ENCODE data around the gene CSNK2B. TPM values are rescaled to one million over a fixed set of nuclear protein-coding genes. Genes with fewer than 3 reads are reported as not detected.

Gene CSNK2B
- total and polyA plus RNA-seq, 9 of the 15 experiments (the other 6 are each of a cell fraction or from before 2014, with no cell fraction given) = 120 to 1,126 (median 529) TPM

- BruUV-seq (replicated peaks) = no TSS peak
- no peak for FAIRE-seq
- TF ChIP-seq THAP12 (CRISPR knock-in tag; IDR thresholded peaks at IDR 0.05) = no peak
- 0 out of 2 replicates have a peak, but pooled peaks have one; percentile 36 for TF ChIP-seq RBFOX2 (IDR thresholded peaks at IDR 0.05; ENCODE audit: low read depth, low read length)
- no peak for TF ChIP-seq ZNF140 (CRISPR knock-in tag; IDR thresholded peaks at IDR 0.05)
- TF ChIP-seq CBFB (CRISPR knock-in tag; IDR thresholded peaks at IDR 0.05) = no peak
- TF ChIP-seq POLR2A (conservative IDR thresholded peaks at IDR 0.05) = 0 out of 2 replicates have a peak, but pooled peaks have one; percentile 12
- TF ChIP-seq FOXP4 (CRISPR knock-in tag; IDR thresholded peaks at IDR 0.05; ENCODE audit: borderline replicate concordance) = 0 out of 2 replicates have a peak, but pooled peaks have one; percentile 70
- TF ChIP-seq ZFP91 (CRISPR knock-in tag; IDR thresholded peaks at IDR 0.05) = no peak
- TF ChIP-seq GABPB1 (CRISPR knock-in tag; IDR thresholded peaks at IDR 0.05) = 0 out of 2 replicates have a peak, but pooled peaks have one; percentile 9
- TF ChIP-seq BRCA1 (IDR thresholded peaks at IDR 0.05) = no peak
- 0 out of 2 replicates have a peak, but pooled peaks have one; percentile 78 for TF ChIP-seq BRCA1 (CRISPR knock-in tag; IDR thresholded peaks at IDR 0.05)
- TF ChIP-seq GABPA (tag; conservative IDR thresholded peaks at IDR 0.05; ENCODE audit: low read depth) = no peak
- no peak for TF ChIP-seq CREM (IDR thresholded peaks at IDR 0.05; ENCODE audit: low read depth)
- 0 out of 2 replicates have a peak, but pooled peaks have one; percentile 22 for TF ChIP-seq XRCC5 (IDR thresholded peaks at IDR 0.05; ENCODE audit: low read depth, low read length)
- TF ChIP-seq ERF (CRISPR knock-in tag; IDR thresholded peaks at IDR 0.05) = 0 out of 2 replicates have a peak, but pooled peaks have one; percentile 9
Observed at GRCh38 chr6:31687860-31688693, 22.2 kb downstream of the CSNK2B start.

More at GRCh38 chr6:31687860-31688693, 22.2 kb downstream of the CSNK2B start:
- POLR2A ChIA-PET = interaction anchor here (0.5 to 7.1 kb wide), 13 partner anchors 8 to 139 kb away, joined by 3 to 158 read pairs (median 6); partner anchors contain the start of genes ABHD16A, CSNK2B, DDAH2 and GPANK1
- H3K79me2 ChIP-seq (ENCODE audit: control insufficient read depth, insufficient read depth, low read length) = no peaks in the 10 kb centered on the region; the same call in 2 of the 3 replicates
- no peak overlapping the region; the same call in 2 of the 3 replicates for H3K27ac ChIP-seq (ENCODE audit: extremely low read depth, low read depth, low read length)
- H3K36me3 ChIP-seq (ENCODE audit: control insufficient read depth, insufficient read depth, low read length) = peaks cover 77% of the 10 kb centered on the region
- in situ Hi-C loops (cut with MboI) (loop anchor here (5.0 kb wide), 1 partner anchor 79 kb away; no protein-coding TSS in a partner anchor), intact Hi-C loops (cut with micrococcal nuclease) (no loop called here)
- H3K9me1 ChIP-seq (ENCODE audit: control insufficient read depth, insufficient read depth, low read length) = no peaks in the 10 kb centered on the region
- no peaks in the 10 kb centered on the region for H3K9me3 ChIP-seq (replicated peaks; ENCODE audit: control insufficient read depth, insufficient read depth, low read depth, low read length)
- H3K9ac ChIP-seq (ENCODE audit: insufficient read depth in 1 of 2, low read depth in 2 of 2, low read length in 2 of 2) = peak overlapping the region in 1 of 2 experiments; percentile 78; a peak in 2 of 4 replicates
- WGBS (ENCODE audit: insufficient coverage, low coverage, missing lambda C conversion rate) = 80% methylated on average over 14 of the region's 14 CpGs
- peaks cover 63 to 69% of the 10 kb centered on the region in 2 experiments for H3K4me1 ChIP-seq (replicated peaks in 1 of 2; ENCODE audit: control insufficient read depth in 2 of 2, insufficient read depth in 2 of 2, low read length in 2 of 2)
- no peak overlapping the region for H2AFZ ChIP-seq (ENCODE audit: low read depth, low read length)
- CTCF ChIA-PET (ENCODE audit: low intra/inter-chr PET ratio) = no interaction called here
- H3K4me3 ChIP-seq = no peak overlapping the region
- H3K4me2 ChIP-seq (ENCODE audit: insufficient read depth, low read length) = no peak overlapping the region
- H4K20me1 ChIP-seq (replicated peaks; ENCODE audit: control insufficient read depth, insufficient read depth, low read length) = no peaks in the 10 kb centered on the region
- DNase-seq (ENCODE audit: extremely low read depth in 1 of 4, low spot score in 3 of 4) = peak in 1 of 4 experiments; percentile 61
- no peaks in the 10 kb centered on the region for H3K27me3 ChIP-seq (ENCODE audit: control insufficient read depth in 2 of 2, insufficient read depth in 2 of 2, low read length in 2 of 2)
- no peak for ATAC-seq
